GM20431 (cell line): Measurements from ENCODE around the gene ASB3.
"Not testable (repeated sequence)": the region's sequence is repeated elsewhere in the genome, so short reads cannot be mapped to it uniquely, and the experiment has no call there.

ENCODE experiments used
- in situ Hi-C: fragments of 300-500 bp; cut with MseI, MboI; formaldehyde crosslinking; loops from one replicate; pipeline ENCODE4 v1.15.0; 2020; ENCODE audit warnings: low sequenced_read_pairs; ENCODE audit not compliant: unreplicated experiment

ASB3 gene, protein sequence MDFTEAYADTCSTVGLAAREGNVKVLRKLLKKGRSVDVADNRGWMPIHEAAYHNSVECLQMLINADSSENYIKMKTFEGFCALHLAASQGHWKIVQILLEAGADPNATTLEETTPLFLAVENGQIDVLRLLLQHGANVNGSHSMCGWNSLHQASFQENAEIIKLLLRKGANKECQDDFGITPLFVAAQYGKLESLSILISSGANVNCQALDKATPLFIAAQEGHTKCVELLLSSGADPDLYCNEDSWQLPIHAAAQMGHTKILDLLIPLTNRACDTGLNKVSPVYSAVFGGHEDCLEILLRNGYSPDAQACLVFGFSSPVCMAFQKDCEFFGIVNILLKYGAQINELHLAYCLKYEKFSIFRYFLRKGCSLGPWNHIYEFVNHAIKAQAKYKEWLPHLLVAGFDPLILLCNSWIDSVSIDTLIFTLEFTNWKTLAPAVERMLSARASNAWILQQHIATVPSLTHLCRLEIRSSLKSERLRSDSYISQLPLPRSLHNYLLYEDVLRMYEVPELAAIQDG

DNA sequence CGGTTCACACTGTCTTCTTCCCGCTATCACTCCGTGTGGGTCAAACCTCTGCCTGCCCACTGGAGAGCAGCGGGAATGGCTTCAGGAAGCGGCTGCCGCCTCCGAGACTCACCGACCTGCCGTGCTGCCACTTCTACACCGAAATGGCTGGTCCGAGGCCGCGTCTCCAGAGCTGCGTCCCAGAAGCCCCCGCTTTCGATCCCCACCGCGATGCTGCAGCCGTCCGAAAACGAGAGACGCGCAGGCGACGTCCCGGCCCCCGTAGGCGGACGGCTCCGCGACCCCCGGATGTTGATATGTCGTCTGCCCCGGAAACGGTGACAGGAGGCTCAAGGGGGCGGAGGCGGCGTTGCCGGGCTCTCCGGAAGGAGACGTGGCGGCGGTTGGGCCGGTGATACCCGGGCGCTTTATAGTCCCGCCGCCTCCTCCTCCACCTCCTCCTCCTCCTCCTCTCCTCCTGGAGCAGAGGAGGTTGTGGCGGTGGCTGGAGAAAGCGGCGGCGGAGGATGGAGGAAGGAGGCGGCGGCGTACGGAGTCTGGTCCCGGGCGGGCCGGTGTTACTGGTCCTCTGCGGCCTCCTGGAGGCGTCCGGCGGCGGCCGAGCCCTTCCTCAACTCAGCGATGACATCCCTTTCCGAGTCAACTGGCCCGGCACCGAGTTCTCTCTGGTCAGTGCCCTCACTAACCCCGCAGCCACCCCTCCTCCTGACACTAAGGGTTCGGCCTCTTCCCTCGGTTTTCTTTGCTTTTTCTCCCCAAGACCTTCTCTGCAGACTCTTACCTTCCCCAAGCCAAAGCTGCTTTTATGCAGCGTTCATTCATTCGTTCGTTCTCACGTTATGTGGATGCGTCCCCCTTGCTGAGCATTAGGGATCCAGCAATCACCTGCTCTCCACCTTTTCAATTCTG, at the start of gene ASB3, which contains the start of gene ERLEC1:
ASB3 (minus strand) TSS at position 249 of the 909 bp plus-strand sequence. CDS start 21,381 bp downstream, outside the sequence.
ERLEC1 (plus strand) TSS at position 340 of the 909 bp plus-strand sequence; CDS start at position 507, 167 bp downstream.
- in situ Hi-C loops = no loop called here

DNA sequence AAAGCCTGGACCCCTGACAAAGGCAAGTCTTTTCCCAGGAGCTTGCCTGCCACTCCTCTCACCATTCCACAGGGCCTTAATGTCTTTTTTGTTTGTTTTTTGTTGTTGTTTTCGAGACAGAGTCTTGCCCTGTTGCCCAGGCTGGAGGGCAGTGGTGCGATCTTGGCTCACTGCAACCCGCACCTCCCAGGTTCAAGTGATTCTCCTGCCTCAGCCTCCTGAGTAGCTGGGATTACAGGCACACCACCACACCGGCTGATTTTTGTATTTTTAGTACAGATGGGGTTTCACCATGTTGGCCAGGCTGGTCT, 43.2 kb upstream of the ASB3 start:
- in situ Hi-C loops = not testable (repeated sequence)

DNA sequence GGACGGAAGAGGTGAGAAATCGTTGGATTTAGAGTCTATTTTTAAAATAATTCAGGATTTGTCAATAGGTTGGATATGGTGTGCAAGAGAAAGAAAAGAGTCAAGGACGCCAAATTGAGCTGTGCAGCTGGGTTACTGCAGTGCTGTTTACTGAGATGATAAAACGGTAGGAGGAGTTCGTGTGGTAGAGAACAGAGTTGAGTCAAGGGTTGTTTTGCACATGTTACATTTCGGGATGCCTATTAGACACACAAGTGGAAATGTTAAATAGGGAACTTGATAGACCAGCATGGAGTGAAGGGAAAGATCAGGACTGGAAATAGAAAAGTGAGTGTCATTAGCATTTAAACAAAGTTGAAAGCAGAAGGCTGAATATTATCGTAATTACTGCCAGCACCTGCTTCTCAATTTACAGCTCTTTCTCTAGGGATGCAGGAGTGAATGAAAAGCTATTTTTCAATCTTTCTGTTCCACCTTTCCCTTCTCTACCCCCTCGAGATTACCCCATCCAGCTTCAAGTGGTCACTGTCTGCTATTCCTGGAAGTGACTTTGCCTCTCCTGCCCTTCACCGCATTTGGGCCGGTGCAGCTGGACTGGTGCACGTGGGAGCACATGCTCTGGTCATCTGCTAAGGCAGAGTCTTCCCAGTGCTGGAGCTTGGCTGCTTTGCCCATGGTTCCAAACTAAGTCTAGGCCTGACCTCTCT, 42.7 kb upstream of the ASB3 start:
- in situ Hi-C loops = no loop called here

DNA sequence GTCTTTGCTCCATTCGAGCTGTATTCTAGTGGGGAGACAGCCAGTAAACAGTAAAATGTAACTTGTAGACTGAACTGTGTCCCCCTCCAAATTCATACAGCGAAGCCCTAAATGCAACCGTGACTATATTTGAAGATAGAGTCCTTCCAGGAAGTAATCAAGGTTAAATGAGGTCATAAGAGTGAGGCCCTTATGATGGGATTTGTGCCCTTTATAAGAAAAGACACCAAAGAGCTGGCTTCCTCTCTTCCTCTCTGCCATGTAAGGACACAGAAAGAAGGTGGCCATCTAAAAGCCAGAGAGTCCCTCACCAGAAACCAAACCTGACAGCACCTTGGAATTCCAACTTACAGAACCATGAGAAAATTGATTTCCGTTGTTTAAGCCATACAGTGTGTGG, 41.6 kb upstream of the ASB3 start:
- in situ Hi-C loops = no loop called here

DNA sequence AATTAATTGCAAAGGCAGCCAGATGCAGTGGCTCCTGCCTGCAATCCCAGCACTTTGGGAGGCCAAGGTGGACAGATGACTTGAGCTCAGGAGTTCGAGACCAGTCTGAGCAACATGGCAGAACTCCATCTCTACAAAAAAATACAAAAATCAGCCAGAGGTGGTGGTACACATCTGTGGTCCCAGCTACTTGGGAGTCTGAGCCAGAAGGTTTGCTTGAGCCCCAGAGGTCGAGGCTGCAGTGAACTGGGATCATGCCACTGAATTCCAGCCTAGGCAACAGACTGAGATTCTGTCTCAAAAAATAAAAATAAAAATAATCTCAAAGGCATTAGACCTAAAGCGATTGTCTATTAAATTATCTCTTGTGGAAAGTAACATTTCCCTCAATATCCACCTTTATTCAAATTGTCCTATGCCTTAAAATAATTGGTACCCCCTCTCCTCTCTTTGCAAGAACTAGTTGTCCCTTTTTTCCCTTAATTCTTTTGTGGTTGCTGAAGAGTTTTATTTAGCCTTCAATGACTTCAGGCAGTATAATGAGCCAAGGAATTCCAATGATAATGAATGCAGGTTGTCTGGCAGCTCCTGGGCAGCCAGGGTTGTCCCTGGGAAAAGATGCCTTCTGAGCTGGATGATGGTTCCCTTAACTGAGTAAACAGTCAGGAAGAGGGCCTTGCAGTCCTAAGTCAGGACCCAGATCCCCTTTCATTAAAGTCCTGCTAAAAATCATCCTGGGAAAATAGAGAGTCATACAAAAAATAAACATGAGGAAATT, 40.8 kb upstream of the ASB3 start:
- in situ Hi-C loops = no loop called here

DNA sequence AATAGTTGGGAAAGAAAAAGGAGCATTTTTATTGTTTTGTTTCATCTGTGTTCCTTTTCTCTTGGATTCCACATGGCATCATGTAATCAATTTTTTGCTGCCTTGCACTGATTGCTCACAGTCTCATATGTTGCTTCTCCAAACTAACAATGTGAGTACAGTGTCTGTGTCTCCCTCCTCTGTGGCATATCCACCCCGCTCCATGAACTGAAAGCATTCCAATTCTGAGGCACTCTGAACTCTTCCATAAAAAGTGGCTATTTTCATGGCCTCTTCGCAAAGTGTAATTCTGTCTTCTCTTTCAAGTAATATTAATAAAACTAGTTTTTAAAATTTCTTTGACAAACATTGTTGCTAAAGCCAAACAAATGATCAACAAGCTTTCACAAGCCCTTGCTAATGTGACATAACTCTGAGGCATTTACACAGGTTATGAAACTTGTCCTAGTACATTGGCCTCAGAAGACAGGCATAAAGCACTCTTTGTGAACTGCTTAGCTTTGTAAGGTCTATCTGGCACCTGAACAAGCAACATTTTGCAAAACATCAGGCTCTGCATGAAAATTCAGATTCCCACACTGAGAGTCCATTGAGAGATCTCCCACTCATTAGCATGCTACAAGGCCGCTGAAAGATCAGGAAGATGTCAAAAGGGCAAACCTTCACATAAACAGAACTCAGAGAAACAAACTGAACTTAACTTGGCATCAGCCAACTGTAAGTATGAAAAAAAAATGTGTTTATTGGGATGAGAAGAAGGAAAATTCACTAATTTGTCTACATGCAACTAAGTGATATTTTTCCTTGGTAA, 40.0 kb upstream of the ASB3 start:
- in situ Hi-C loops = no loop called here

DNA sequence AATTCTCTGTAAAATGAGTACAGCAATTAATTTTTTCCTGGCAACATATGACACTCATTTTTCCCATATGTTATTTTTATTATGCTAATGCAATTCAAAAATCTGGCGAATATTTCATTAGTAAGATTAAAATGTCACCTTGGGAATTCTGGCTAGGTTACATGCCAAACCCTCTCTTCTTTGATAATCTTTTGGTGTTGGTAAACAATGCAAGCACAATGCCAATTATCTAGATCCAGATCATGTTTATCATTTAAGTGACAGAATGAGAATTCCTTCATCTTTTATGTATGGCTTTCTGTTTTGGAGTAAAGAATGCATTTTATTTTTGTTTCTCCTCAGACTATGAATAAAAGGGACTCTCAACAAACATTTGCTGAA, 39.3 kb upstream of the ASB3 start:
- in situ Hi-C loops = no loop called here

DNA sequence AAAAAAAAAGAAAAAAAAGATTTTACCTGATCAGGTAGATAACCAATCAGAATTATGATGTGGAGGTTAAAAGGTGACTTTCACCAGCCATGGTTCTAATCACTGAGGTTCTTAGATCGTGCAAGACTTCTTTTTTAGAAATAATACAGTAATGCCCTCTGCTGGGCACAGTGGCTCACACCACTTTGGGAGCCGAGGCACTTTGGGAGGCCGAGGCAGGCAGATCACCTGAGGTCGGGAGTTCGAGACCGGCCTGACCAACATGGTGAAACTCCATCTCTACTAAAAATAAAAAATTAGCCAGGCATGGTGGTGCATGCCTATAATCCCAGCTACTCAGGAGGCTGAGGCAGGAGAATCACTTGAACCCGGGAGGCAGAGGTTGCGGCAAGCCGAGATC, 36.9 kb upstream of the ASB3 start:
- in situ Hi-C loops = not testable (repeated sequence)

DNA sequence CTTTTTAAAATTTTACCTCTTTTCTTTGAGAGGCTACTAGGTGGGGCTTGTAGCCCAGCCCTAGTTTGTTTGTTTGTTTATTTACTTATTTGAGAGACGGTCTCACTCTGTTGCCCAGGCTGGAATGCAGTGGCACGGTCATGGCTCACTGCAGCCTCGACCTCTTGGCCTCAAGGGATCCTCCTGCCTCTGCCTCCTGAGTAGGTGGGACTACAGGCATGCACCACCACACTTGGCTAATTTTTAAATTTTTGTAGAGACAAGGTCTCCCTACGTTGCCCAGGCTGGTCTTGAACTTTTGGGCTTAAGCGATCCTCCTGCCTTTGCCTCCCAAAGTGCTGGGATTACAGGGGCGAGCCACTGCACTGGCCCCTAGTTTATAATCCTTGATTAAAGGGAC, 35.1 kb upstream of the ASB3 start:
- in situ Hi-C loops = no loop called here

DNA sequence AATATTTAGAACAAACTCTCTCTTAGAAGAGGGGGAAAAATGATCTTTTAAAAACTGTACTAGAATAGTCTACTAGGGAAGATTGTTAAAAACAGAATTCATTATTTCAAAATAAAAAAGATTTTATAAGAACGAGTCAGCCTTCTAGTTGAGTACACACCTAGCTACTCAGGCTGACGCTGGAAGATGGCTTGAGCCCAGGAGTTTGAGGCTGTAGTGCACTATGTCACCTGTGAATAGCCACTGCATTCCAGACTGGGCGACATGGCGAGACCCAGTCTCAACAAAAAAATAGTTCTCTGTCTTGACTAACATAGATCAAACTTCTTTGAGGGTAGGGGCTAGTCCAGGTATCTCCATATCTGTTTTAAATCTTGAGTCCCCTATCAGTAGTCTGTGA, 34.0 kb upstream of the ASB3 start:
- in situ Hi-C loops = no loop called here

DNA sequence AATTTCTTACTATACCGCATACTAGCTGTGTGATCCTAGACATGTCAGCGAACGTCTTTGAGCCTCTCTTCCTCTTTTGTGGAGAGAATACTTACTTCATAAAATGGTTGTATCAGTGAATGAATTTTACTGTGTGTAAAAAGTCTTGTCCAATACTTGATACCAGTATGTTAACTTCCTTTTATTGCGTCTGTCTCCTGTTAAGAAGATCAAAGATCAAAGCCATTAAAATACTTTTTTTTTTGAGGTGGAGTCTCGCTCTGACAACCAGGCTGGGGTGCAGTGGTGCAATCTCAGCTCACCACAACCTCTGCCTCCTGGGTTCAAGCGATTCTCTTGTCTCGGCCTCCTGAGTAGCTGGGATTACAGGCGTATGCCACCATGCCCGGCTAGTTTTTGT, 33.3 kb upstream of the ASB3 start:
- in situ Hi-C loops = no loop called here

DNA sequence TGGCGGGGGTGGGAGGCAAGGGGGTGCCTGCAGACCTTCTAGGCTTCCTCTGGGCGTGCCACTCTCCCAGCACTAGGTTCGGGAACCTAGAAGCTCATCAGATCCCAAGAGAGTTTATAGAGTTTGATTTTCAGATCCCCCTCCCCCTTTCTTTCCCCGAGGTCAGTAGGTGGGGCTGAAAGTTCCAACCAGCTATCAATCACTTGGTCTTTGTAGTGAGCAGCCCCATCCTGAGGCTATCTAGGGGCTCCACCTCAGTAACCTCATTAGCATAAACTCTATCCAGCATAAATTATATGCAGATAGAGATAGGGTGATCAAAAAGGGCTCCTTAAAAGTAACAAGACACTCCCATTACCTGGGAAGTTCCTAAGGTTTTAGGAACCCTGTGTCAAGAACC, 32.9 kb upstream of the ASB3 start:
- in situ Hi-C loops = no loop called here

DNA sequence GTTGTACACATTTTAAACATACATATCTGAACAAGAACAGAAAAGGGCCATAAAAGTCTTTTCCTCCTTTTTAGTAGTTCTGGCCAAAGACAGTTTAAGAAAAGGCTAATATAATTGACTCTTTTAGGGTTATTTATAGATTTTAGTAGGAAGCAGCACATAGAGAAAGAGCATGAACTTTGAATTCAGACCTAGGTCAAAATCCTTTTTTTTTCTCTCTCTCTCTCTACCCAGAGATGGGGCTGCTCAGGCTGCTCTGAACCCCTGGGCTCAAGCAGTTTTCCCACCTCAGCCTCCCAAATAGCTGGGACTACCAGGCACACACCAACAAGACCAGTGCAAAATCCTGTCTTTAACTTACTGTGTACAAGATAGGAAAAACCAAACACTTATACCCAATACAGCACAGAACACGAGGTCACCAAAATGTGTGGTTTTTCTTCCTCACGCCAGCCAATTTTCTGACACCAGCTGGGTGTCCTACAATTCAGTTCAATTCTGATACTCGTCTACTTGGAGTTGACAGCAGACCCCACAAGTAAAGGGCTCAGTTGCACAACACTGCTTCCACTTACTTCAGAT, 32.2 kb upstream of the ASB3 start:
- in situ Hi-C loops = no loop called here

DNA sequence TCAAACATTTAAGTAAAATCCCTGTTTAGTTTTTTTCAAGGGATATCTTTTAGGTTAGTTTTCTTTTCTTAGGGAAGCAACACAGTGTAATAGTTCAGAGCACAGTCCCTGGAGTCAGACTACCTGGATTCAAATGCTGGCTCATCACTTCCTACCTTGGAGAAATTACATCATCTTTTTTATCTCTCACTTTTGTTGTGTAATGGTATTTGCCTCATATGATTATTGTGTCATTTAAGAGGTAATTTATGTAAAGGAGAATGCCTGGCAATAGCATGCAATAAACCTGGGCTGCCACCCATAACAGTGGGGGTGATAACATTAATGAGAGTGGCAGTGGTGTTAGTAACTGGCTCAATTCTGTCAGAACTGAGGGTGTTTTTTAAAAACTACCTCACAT, 26.4 kb upstream of the ASB3 start:
- in situ Hi-C loops = no loop called here

DNA sequence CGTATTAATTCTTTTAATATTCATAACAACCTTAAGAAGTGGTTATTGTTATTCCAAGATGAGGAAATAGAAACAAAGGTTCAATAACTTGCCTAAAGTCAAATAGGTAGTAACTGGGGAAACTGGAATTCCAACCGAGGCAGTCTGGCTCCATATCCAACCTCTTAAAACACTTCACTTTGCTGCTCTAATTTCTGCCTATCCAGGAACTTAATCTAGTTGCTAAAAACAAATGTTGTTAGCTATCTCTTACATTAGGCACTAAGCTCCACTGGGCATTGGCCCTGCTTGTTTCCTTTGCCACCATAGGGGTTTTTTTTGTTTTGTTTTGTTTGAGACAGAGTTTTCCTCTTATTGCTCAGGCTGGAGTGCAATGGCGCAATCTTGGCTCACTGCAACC, 24.8 kb upstream of the ASB3 start:
- in situ Hi-C loops = no loop called here

DNA sequence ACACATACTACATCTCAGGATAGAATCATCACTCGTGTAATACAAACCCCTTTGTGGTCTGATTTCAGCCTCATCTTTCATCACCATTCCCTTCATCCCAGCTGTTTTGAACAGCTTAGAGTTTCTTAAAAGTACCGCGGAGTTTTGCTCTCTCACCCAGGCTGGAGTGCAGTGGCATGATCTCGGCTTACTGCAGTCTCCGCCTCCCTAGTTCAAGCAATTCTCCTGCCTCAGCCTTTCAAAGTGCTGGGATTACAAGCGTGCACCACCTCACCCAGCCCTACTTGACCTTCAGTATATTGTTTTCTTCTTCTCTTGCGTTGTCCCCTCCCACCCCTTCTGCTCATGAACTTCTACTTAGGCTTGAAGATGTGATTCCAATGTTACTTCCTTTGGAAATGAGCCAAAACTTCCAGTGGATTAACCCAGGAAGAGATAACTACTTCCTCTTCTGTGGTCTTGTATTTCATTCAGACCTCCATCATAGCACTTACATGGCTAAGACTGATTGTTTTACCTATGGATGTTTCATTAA, 15.9 kb upstream of the ASB3 start:
- in situ Hi-C loops = no loop called here

DNA sequence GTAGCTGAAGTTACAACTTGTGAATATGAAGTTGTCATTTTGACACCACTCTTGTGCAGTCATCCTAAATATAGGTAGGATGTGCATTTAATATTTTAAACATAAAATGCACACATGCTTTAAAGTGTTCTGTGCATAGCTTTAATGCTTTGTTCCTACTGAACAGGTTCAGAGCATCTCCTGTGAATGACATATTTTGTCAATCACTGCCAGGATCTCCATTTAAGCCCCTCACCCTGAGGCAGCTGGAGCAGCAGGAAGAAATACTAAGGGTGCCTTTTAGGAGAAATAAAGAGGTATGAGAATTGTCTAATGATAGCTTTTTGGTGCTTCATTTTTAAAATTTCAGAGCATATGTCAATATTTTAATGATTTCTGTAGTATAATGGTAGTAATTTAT, 14.8 kb upstream of the ASB3 start:
- in situ Hi-C loops = no loop called here

DNA sequence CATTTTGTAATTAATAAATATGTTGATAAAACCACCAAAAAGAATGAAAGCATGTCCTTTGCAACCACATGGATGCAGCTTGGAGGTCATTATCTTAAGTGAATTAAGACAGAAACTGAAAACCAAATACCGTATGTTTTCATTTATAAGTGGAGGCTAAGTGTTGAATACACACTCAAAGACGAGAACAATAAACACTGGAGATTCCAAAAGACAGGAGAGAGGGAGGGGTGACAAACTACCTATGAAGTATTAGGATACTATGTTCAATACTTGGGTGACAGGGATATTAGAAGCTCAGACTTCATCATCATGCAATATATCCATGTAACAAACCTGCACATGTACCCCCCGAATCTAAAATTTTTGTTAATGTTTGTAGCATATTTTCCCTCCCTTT, 7.1 kb upstream of the ASB3 start:
- in situ Hi-C loops = no loop called here
